Endodermal cell (in vitro differentiated cells): ENCODE results near the gene FERMT2. TPM values are rescaled to one million over a fixed set of nuclear protein-coding genes. Genes with fewer than 3 reads are reported as not detected.

Source experiments
- DNase-seq: peaks from one replicate; pipeline ENCODE4 v3.0.0-alpha.2; 2017
- H3K27ac ChIP-seq: 2 replicates; pipeline ENCODE4 v1.5.1; 2013; ENCODE audit warnings: mild to moderate bottlenecking, low read depth, low read length, moderate library complexity
- H3K27me3 ChIP-seq: 2 replicates; pipeline ENCODE4 v1.6.1; 2013; ENCODE audit warnings: mild to moderate bottlenecking, low read length, moderate library complexity; ENCODE audit not compliant: insufficient read depth, control insufficient read depth, poor library complexity, severe bottlenecking
- H3K36me3 ChIP-seq: 2 replicates; pipeline ENCODE4 v1.7.0; 2013; ENCODE audit warnings: mild to moderate bottlenecking, low read length, moderate library complexity; ENCODE audit not compliant: control insufficient read depth, insufficient read depth
- H3K4me1 ChIP-seq: one replicate; pipeline ENCODE4 v1.7.0; 2013; ENCODE audit warnings: low read length; ENCODE audit not compliant: control insufficient read depth, insufficient read depth
- H3K4me3 ChIP-seq: 2 replicates; pipeline ENCODE4 v1.5.1; 2013; ENCODE audit warnings: mild to moderate bottlenecking, low read length, moderate library complexity
- H3K9ac ChIP-seq: 2 replicates; pipeline ENCODE4 v1.6.1; 2013; ENCODE audit warnings: mild to moderate bottlenecking, low read length, moderate library complexity; ENCODE audit not compliant: poor library complexity, severe bottlenecking; ENCODE audit errors: extremely low read depth
- H3K9me3 ChIP-seq: 2 replicates; pipeline ENCODE4 v1.6.1; 2013; ENCODE audit warnings: mild to moderate bottlenecking, low read length, moderate library complexity; ENCODE audit not compliant: control insufficient read depth
- H3K27ac Mint-ChIP-seq: 2 replicates; pipeline ENCODE4 v1.8.0; 2020; ENCODE audit warnings: mixed read lengths
- H3K27me3 Mint-ChIP-seq: 2 replicates; pipeline ENCODE4 v1.8.0; 2021; ENCODE audit warnings: mild to moderate bottlenecking, mixed read lengths; ENCODE audit not compliant: insufficient read depth
- H3K36me3 Mint-ChIP-seq: 2 replicates; pipeline ENCODE4 v1.8.0; 2020; ENCODE audit warnings: low read depth, mixed read lengths
- H3K4me1 Mint-ChIP-seq: 2 replicates; pipeline ENCODE4 v1.8.0; 2020; ENCODE audit warnings: mixed read lengths
- H3K4me3 Mint-ChIP-seq: 2 replicates; pipeline ENCODE4 v1.8.0; 2020; ENCODE audit warnings: mild to moderate bottlenecking, moderate library complexity, mixed read lengths
- H3K9me3 Mint-ChIP-seq: 2 replicates; pipeline ENCODE4 v1.8.0; 2020; ENCODE audit warnings: mild to moderate bottlenecking, mixed read lengths
- WGBS, 2 experiments: methylation state at CpG; one replicate each; pipeline versions ENCODE4 v1.1.5 to v1.1.7; 2013; ENCODE audit warnings: missing lambda C conversion rate in 2 of 2, mixed read lengths in 1 of 2; ENCODE audit not compliant: insufficient coverage in 1 of 2, insufficient read length in 1 of 2; 5-methylcytosine and 5-hydroxymethylcytosine counted together
- total RNA-seq, 2 donors: library from RNA; stranded (reverse); fragmentation: NEBNext Ultra II Directional in 1 of 2; extraction: Animal tissue kit (Norgen Biotek cat#: 25700) in 1 of 2; gene quantifications; 2 replicates in 1 of 2; 3 replicates in 1 of 2; pipeline ENCODE4 v1.2.1, GENCODE V29; 2021
- TF ChIP-seq, protein P1 (sequence below): fragments of 200-600 bp; sonication (generic); conservative IDR thresholded peaks from 2 replicates; pipeline ENCODE4 v1.5.0; 2021; ENCODE audit warnings: antibody characterized with exemption, mild to moderate bottlenecking

FERMT2 gene
- total RNA-seq, 2 donors from 2014 or later = 350 to 377 TPM

DNA sequence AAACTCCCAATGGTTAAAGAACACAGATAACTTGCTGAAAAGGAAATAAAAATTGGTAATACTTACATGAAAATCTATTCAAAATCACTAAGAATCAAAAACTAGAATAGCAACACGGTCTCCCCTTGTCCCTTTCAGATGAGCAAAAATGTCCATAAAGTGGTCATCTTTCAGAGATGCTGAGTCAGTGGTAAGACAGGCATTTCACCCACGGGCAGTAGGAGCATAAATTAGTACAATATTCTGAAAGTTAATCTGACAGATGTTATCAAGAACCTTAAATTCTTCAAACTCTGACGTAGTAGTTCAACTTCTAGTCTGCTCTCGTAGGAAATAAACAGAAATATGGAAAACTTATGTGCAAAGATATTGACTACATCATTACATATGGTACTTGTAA lies 126.4 kb downstream of the FERMT2 start:
- no peaks in the 10 kb centered on the region for H3K27me3 Mint-ChIP-seq
- Histone ChIP-seq H3K9me3 (no peaks in the 10 kb centered on the region), H3K27me3 (no peaks in the 10 kb centered on the region), H3K27ac (no peak overlapping the region), H3K4me3 (no peak overlapping the region), H3K36me3 (no peaks in the 10 kb centered on the region), H3K9ac (no peak overlapping the region), H3K4me1 (peaks cover 6% of the 10 kb centered on the region)
- TF ChIP-seq, protein P1, sequence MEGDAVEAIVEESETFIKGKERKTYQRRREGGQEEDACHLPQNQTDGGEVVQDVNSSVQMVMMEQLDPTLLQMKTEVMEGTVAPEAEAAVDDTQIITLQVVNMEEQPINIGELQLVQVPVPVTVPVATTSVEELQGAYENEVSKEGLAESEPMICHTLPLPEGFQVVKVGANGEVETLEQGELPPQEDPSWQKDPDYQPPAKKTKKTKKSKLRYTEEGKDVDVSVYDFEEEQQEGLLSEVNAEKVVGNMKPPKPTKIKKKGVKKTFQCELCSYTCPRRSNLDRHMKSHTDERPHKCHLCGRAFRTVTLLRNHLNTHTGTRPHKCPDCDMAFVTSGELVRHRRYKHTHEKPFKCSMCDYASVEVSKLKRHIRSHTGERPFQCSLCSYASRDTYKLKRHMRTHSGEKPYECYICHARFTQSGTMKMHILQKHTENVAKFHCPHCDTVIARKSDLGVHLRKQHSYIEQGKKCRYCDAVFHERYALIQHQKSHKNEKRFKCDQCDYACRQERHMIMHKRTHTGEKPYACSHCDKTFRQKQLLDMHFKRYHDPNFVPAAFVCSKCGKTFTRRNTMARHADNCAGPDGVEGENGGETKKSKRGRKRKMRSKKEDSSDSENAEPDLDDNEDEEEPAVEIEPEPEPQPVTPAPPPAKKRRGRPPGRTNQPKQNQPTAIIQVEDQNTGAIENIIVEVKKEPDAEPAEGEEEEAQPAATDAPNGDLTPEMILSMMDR = no peak
- no peak for DNase-seq
- H3K27ac Mint-ChIP-seq = no peak overlapping the region
- peaks cover 29% of the 10 kb centered on the region for H3K4me1 Mint-ChIP-seq
- no peaks in the 10 kb centered on the region for H3K9me3 Mint-ChIP-seq
- 50 to 96% methylated on average over 1 to 4 of the region's 4 CpGs for WGBS, 2 experiments
- no peaks in the 10 kb centered on the region for H3K36me3 Mint-ChIP-seq
- H3K4me3 Mint-ChIP-seq = no peak overlapping the region

DNA sequence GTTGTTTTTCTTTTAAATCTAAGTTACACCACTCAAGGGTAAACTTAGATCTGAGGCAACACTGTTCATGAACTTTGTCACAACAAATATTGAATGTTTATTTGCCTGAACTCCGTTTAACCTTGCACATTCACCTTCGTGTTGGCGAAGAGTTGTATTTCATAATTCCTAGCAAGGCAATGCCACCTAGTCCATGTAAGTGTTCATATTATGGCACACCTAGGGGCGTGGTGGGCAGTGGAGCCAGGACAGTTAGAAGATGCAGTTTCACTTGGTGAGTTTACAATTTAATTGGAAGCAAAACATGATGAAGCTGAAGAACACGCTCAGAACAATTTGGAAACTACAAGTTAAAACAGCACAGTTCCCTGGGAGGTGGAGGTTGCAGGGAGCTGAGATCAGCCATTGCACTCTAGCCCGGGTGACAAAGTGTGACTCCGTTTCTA lies 129.0 kb downstream of the FERMT2 start:
- no peaks in the 10 kb centered on the region for H3K4me1 ChIP-seq
- Mint-ChIP-seq H3K9me3 (no peaks in the 10 kb centered on the region), H3K27me3 (no peaks in the 10 kb centered on the region), H3K4me3 (no peak overlapping the region), H3K4me1 (peaks cover 9% of the 10 kb centered on the region), H3K36me3 (no peaks in the 10 kb centered on the region), H3K27ac (no peak overlapping the region)
- no peaks in the 10 kb centered on the region for H3K9me3 ChIP-seq
- TF ChIP-seq, protein P1 = no peak
- no peak overlapping the region for H3K9ac ChIP-seq
- WGBS, 2 experiments = 90 to 94% methylated on average over 3 to 6 of the region's 7 CpGs
- H3K27ac ChIP-seq = no peak overlapping the region
- H3K36me3 ChIP-seq = no peaks in the 10 kb centered on the region
- no peaks in the 10 kb centered on the region for H3K27me3 ChIP-seq
- no peak for DNase-seq
- no peak overlapping the region for H3K4me3 ChIP-seq

DNA sequence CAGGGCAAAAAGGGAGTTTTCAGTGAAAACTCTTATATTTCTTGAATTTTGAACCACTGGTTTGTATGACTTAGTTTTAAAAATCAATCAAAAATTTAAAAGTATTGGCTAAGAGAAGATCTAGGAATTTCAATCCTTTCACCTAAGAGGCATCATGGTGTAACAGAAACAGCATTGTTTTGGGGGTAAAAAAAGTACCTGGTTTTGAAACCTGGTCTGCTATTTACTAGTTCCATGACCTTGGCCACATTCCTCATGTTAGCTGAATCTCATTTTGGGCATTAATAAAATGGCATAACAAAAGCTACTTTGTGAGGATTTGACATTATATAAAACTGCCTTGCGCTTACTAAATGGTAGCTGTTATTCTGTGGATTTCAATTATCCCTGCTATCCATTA lies 142.7 kb downstream of the FERMT2 start:
- Mint-ChIP-seq H3K27me3 (no peaks in the 10 kb centered on the region), H3K27ac (no peak overlapping the region), H3K9me3 (no peaks in the 10 kb centered on the region), H3K36me3 (no peaks in the 10 kb centered on the region), H3K4me1 (no peaks in the 10 kb centered on the region), H3K4me3 (no peak overlapping the region)
- DNase-seq = no peak
- H3K4me3 ChIP-seq = no peak overlapping the region
- H3K27me3 ChIP-seq = no peaks in the 10 kb centered on the region
- WGBS, 2 experiments = 100% methylated on average over 1 of the region's 1 CpG; no CpG with 5 or more reads in 1 of the 2 experiments
- H3K9ac ChIP-seq = no peak overlapping the region
- no peak overlapping the region for H3K27ac ChIP-seq
- TF ChIP-seq, protein P1 = no peak
- H3K9me3 ChIP-seq = no peaks in the 10 kb centered on the region
- H3K4me1 ChIP-seq = no peaks in the 10 kb centered on the region
- H3K36me3 ChIP-seq = no peaks in the 10 kb centered on the region

Other genes starting within 250 kb of the FERMT2 start
- 100 to 1,000 TPM; 102 to 121 TPM for gene PSMC6, start 243.8 kb downstream of the FERMT2 start, total RNA-seq
- gene STYX, start 220.9 kb downstream of the FERMT2 start, total RNA-seq = 10 to 100 TPM; 27.3 to 28.2 TPM
- 10 to 100 TPM; 68.4 to 78.2 TPM for gene GNPNAT1, start 159.4 kb downstream of the FERMT2 start, total RNA-seq
- 10 to 100 TPM; 26.2 to 27.1 TPM for gene DDHD1, start 202.3 kb upstream of the FERMT2 start, total RNA-seq